NCI-H748 (cell line): ENCODE measurements around the gene KCTD15.
"Not testable (repeated sequence)": the region's sequence is repeated elsewhere in the genome, so short reads cannot be mapped to it uniquely, and the experiment has no call there.

Source experiments
- DNase-seq: peaks from one replicate; lab custom pipeline; 2025; ENCODE audit not compliant: unreplicated experiment; lab: John Stamatoyannopoulos, UW

The KCTD15 gene

GRCh38 chr19:33813391-33814101 lies 16.9 kb downstream of the KCTD15 start:
- no peak for DNase-seq

GRCh38 chr19:33814181-33815165 lies 17.8 kb downstream of the KCTD15 start:
- DNase-seq: no peak

DNA sequence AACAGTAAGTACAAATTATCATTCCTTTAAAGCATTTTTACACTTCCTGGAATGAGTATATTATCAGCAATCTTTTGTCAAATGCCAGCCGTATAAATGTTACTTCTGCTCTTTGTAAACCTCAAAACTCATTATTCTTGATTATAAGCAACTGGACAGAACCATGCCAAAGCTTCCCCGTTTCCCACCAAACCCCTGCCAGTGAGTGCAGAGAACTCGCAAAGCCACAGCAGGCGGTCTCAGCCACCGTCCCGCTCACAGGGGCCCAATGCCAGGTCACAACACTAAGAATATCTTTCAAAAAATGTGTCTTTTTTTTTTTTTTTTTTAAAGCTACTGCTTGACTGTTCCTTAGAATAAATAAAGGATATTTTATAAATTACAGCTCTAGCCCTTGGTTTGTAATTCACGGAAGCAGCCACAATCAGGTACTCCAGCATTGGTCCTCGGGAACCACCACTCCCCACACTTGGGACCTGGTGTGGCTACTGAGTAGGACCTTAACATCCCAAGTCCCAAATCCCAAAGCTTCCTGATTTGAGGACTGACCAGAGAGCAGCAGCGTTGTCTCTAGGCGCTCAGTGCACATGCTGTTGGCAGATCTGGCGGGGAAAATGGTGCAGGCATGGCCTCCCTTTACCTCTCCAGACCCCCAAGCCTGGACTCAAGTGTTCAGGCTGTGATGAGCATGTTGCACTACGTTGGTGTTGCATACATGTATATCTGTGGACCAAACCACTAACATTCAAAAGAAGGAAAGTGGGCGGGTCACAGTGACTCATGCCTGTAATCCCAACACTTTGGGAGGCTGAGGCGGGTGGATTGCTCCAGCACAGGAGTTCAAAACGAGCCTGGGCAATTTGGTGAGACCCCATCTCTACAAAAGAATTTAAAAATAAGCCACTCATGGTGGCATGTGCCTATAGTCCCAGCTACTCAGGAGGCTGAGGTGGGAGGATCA lies 19.0 kb downstream of the KCTD15 start:
- no peak for DNase-seq

GRCh38 chr19:33818411-33818810 lies 21.7 kb downstream of the KCTD15 start:
- DNase-seq: no peak

- not testable (repeated sequence) for DNase-seq
These were observed 22.4 kb downstream of the KCTD15 start for GRCh38 chr19:33819078-33819477.

DNA sequence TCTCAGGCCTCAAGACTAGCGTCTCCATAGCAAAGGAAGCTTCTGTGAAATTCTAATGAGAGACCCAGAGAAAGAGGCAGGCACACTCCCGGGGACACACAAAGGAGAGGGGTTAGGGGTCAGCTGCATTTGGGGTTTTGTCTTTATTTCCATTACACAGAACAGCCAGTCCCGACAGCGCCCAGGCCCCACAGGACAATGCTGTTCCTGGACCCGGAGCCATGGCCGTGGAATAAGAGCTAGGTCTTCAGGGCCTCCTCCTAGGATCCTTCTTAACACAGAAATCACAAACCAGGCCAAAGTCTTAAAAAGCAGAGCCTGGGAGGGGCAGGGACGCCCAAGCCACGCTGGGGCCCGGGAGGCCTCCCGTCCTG lies 22.8 kb downstream of the KCTD15 start:
- no peak for DNase-seq

DNA sequence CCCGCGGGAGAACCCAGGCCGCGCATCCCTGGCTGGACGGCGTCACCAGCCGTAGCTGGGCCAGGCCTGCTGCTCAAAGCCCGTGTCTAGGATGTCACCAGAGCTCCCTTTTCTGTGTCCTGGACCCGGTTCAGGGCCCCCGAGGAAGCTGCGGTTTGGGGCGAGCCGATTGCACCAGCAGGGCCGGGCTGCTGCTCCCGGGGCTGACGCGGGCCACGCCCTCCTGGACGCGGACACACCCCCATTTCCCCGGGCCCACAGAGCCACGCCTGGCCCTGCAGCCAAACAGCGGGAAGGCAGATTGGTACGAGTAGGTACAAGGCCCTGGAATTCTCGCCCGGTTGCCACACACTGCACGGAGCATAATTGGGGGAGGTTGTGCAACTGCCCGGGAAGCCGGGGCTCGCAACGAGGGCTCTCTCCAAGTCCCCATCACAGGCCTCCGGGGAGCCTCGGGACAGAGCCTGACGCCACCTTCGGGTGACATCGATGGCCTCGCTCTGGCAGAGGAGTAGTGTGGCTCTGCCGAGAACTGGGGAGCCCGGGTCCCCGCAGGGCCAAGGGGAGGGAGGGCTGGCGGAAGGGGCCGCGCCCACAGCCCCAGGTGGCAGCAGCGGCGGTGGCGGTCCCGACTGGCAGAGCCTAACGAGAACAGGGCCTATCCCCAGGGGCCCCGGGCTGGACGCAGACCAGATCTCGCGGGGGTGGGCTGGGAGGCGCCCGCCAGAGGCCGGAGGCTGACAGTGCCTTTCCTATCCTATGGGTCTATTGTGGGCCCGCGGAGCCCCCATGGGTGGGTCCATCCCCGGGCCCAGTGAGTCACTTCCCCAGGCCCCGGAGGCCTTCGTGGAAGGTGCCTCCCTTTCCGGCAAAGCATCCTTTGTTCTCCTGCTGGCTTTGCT lies 23.5 kb downstream of the KCTD15 start:
- DNase-seq: peak; percentile 77

DNA sequence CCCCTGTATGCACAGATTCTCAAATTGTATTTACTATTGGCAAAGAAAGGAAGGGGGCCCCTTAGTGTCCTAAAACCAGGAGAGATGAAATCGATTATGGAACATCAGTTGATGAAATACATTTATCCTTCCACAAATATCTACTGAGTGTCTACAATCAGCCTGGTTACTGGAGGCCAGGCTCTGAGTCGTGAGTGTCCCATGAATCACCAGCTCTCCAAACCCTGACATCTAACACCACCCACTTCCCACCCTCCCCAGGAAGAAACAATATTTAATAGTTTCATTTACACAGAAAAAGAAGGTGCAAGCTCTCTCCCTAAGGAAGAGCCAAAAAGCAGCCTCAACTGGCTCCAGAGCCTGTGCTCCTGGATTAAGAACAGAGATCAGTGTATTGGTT lies 25.2 kb downstream of the KCTD15 start:
- DNase-seq: no peak

DNA sequence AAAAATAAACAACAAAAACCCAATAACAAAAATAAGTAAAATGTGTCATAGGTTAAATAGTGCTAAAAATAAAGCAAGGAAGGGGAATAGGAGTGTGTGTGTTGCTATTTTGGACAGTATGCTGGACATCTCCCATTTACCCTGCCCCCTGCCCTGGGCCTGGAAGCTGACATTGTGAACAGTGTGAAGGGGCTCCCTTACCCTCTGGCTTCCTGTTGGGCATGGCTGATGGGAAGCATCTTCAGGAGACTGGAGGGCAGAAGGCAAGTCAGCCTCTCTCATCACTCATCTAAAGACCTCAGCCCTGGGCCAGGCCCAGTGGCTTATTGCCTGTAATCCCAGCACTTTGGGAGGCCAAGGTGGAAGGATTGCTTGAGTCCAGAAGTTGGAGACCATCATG lies 26.7 kb downstream of the KCTD15 start:
- DNase-seq: no peak

DNA sequence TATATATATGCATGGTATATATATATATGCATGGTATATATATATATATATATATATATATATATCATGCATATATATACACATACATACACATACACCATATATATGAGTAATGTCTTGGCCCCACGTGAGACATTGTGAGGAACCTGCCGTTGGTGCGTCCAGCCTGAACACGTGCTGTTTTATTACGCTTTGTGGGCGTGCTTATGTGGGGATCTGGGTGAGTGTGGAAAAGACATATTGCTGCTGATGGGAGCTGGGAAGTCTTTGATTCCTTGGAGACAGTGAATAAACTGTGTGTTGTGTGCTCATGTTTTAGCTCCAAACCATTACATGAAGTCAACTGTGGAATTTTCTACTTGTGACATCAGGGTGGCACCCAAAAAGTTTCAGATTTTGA lies 28.9 kb downstream of the KCTD15 start:
- no peak for DNase-seq

DNA sequence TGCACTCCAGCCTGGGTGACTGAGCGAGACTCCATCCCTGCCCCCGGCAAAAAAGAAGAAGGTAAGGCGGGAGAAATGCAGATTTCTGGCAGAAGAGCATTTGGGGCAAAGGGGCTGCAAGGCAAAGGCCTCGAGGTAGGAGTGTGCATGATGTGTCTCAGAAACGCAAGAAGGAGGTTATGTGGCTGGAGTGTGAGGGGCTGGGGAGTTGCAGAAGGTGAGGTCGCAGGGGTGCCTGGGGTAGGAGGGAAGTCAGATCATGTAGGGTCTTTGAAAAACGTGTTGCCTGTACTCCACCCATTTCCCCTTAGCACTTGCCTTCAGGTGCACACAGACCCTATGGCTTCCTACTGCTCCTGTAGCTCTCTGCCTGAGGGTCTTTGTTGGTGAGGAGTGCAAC lies 29.9 kb downstream of the KCTD15 start:
- no peak for DNase-seq

GRCh38 chr19:33828266-33829075 lies 31.8 kb downstream of the KCTD15 start:
- no peak for DNase-seq

DNA sequence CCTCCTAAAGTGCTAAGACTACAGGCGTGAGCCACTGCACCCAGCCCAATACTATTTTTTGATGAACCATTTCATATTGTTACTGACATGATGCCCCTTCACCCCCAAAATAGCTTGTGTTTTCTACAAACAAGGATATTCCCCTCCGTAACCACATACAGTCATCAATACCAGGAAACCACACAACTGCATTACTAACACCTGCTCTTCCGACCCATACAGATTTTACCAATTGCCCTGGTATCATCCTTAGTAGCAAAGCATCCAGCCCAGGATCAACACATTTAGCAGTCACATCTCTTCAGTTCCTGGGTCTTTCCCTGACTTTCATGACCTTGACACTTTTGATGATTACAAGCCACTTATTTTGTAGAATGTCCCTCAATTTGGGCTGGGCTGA lies 33.6 kb downstream of the KCTD15 start:
- no peak for DNase-seq

GRCh38 chr19:33831825-33832224 lies 35.2 kb downstream of the KCTD15 start:
- DNase-seq: no peak

DNA sequence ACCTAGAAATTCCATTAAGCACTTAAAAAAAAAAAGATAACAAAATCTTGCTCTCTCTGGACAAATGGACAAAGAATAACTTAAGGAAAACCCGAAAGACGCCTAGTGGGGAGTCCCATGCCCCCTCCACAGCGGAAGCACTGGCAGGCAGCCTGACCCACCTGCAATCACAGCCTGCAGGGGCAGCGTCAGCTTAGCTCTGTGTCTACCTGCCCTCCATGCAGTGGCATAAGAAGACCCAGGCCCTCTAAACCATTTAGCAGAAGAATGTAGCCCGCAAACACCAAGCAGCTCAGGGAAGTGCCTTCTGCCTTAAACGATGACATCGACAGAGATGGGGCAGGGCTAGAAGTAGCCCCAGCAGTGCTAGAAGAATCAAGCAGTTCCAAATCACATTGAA lies 36.0 kb downstream of the KCTD15 start:
- DNase-seq: no peak

GRCh38 chr19:33840382-33840781 lies 43.7 kb downstream of the KCTD15 start:
- no peak for DNase-seq

DNA sequence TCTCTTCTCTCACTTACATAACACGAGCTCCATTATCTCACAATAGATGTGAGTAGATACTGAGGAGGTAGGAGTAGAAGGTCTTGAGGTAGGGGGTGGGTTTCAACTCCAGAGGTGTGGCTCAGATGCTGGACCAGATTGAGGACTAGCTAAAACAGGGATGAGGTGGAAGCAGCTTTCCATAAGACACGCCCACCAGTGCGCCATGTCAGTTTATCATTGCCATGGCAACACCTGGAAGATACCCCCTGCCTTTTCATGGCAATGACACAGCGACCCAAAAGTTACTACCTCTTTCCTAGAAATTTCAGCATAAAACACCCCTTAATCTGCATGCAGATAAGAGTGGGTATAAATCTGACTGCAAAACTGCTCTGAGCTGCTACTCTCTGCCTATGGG lies 44.1 kb downstream of the KCTD15 start:
- peak; percentile 15 for DNase-seq

- no peak for DNase-seq
These were observed 45.0 kb downstream of the KCTD15 start for GRCh38 chr19:33841685-33842084.

GRCh38 chr19:33844478-33844877 lies 47.8 kb downstream of the KCTD15 start:
- DNase-seq: no peak
